Measurements from ENCODE around the gene PIAS4. TPM values are rescaled to one million over a fixed set of nuclear protein-coding genes. Genes with fewer than 3 reads are reported as not detected.

PIAS4 gene
- total and polyA plus RNA-seq, 2 of the 13 experiments (the other 11 are each of a cell fraction or from before 2014, with no cell fraction given) = 9.0 to 20.1 TPM

- peak; percentile 86 for TF ChIP-seq ATF3 (CRISPR knock-in tag; IDR thresholded peaks at IDR 0.05)
- peak; percentile 68; the same call in 1 of the 2 replicates for TF ChIP-seq KDM2A (CRISPR knock-in tag; IDR thresholded peaks at IDR 0.05; ENCODE audit: borderline replicate concordance, low read depth)
- TF ChIP-seq AHR (CRISPR knock-in tag; IDR thresholded peaks at IDR 0.05) = no peak
- TF ChIP-seq HIC2 (CRISPR knock-in tag; IDR thresholded peaks at IDR 0.05; ENCODE audit: low read depth) = peak; percentile 91
- peak; percentile 73 for TF ChIP-seq ARID5B (CRISPR knock-in tag; IDR thresholded peaks at IDR 0.05)
- TF ChIP-seq ZZZ3 (CRISPR knock-in tag; IDR thresholded peaks at IDR 0.05; ENCODE audit: borderline replicate concordance) = peak; percentile 64; the same call in 1 of the 2 replicates
- peak; percentile 91 for TF ChIP-seq ZNF503 (CRISPR knock-in tag; IDR thresholded peaks at IDR 0.05)
- TF ChIP-seq STAT5B (CRISPR knock-in tag; IDR thresholded peaks at IDR 0.05) = no peak; the same call in 1 of the 2 replicates
- TF ChIP-seq CREB3 (CRISPR knock-in tag; IDR thresholded peaks at IDR 0.05) = no peak
- peak; percentile 86 for TF ChIP-seq NR2F6 (IDR thresholded peaks at IDR 0.05)
- peak; percentile 96 for TF ChIP-seq NR2F6 (CRISPR knock-in tag; IDR thresholded peaks at IDR 0.05)
- 0 out of 2 replicates have a peak, but pooled peaks have one; percentile 47 for TF ChIP-seq ZBTB2 (CRISPR knock-in tag; IDR thresholded peaks at IDR 0.05; ENCODE audit: low read depth)
- no peak for TF ChIP-seq MLXIP (CRISPR knock-in tag; IDR thresholded peaks at IDR 0.05; ENCODE audit: borderline replicate concordance)
- TF ChIP-seq ZNF343 (CRISPR knock-in tag; IDR thresholded peaks at IDR 0.05) = peak; percentile 81; the same call in 1 of the 2 replicates
Observed at GRCh38 chr19:4052114-4052992, 44.8 kb downstream of the PIAS4 start (continued).

Measured in HepG2 (cell line).